Activated CD8-positive, alpha-beta memory T cell treated with anti-CD3 and anti-CD28 coated beads, Interleukin-2, amount 10 ng/mL, durations not matched to agents 7 days and 5 days (primary cell): ENCODE results near the gene LRP1B. TPM values are rescaled to one million over a fixed set of nuclear protein-coding genes. Genes with fewer than 3 reads are reported as not detected.
"Not testable (repeated sequence)": the region's sequence is repeated elsewhere in the genome, so short reads cannot be mapped to it uniquely, and the experiment has no call there.

Experiments used
- ATAC-seq: fragments of 150-1000 bp; cut with Tn5 transposase; one replicate; pipeline ENCODE4 v1.10.0; 2021; ENCODE audit warnings: moderate library complexity
- CTCF ChIA-PET: fragments of 350-600 bp; sonication (Branson Sonifier 250); formaldehyde crosslinking; loops from one replicate; lab custom pipeline; 2021; ENCODE audit warnings: antibody characterized with exemption; lab: Charles Lee
- DNase-seq: peaks from one replicate; pipeline ENCODE4 v3.0.0-alpha.2; 2020
- H3K27ac Mint-ChIP-seq: one replicate; pipeline ENCODE4 v1.8.0; 2021; ENCODE audit warnings: mild to moderate bottlenecking, mixed read lengths
- H3K27me3 Mint-ChIP-seq: one replicate; pipeline ENCODE4 v1.8.0; 2021; ENCODE audit warnings: mixed read lengths
- H3K36me3 Mint-ChIP-seq: one replicate; pipeline ENCODE4 v1.8.0; 2021; ENCODE audit warnings: mild to moderate bottlenecking, mixed read lengths
- H3K4me1 Mint-ChIP-seq: one replicate; pipeline ENCODE4 v1.8.0; 2021; ENCODE audit warnings: mixed read lengths
- H3K4me3 Mint-ChIP-seq: one replicate; pipeline ENCODE4 v1.8.0; 2021; ENCODE audit warnings: mild to moderate bottlenecking, moderate library complexity, mixed read lengths
- H3K9me3 Mint-ChIP-seq: one replicate; pipeline ENCODE4 v1.8.0; 2022; ENCODE audit warnings: low read depth, mixed read lengths
- total RNA-seq, 2 experiments: library from RNA; stranded (reverse); gene quantifications; one replicate each; pipeline ENCODE4 v1.2.3, GENCODE V29; 2021

LRP1B gene
- total RNA-seq, 2 experiments from 2014 or later: not detected

DNA sequence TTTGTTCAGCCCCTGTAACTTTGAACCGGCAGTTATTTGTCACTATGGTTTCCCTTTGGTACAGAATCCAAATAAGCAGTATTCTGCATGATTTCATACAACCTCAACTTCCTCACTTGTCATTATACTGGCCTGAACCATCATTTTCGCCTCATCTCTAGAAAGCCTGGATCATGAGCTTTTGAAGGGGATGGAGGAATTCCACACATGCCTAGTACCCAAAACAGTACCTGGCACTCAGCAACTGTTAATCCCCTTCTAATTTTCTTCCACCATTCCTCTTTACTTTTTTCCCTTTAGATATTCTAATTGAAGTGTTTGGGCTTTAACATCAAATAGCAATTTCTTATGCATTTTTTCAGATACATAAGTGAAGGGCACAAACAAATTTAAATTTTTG, 1776.3 kb downstream of the LRP1B start:
- no peaks in the 10 kb centered on the region for H3K27me3 Mint-ChIP-seq
- ATAC-seq: no peak
- no peak overlapping the region for H3K4me3 Mint-ChIP-seq

DNA sequence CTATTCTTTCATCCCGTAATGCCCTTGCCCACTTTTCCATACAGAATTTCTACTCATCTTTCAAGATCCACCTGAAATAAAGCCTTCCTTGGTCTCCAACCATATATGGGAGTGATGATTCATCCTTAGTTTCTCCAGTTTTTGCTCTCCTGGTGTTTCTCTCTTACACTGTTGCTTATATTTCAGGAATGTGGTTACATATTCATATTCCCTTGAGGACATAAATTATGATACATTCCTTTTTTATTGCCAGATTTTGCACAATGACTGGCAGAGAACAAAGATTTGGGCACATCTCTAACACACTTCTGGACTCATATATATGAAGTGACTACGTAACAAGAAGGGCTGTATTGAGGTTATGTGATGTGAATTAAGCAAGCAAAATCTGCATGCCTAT, 1777.3 kb downstream of the LRP1B start:
- no peaks in the 10 kb centered on the region for H3K4me1 Mint-ChIP-seq
- no peak overlapping the region for H3K27ac Mint-ChIP-seq
- ATAC-seq: no peak
- DNase-seq: no peak
- no peaks in the 10 kb centered on the region for H3K27me3 Mint-ChIP-seq
- H3K9me3 Mint-ChIP-seq: peaks cover 6% of the 10 kb centered on the region
- CTCF ChIA-PET: no interaction called here
- H3K36me3 Mint-ChIP-seq: no peaks in the 10 kb centered on the region
- no peak overlapping the region for H3K4me3 Mint-ChIP-seq

More for the DNA sequence above, 1776.3 kb downstream of the LRP1B start:
- Mint-ChIP-seq H3K4me1 (no peaks in the 10 kb centered on the region), H3K27ac (no peak overlapping the region), H3K9me3 (peaks cover 6% of the 10 kb centered on the region), H3K36me3 (no peaks in the 10 kb centered on the region)
- CTCF ChIA-PET: no interaction called here
- no peak for DNase-seq

DNA sequence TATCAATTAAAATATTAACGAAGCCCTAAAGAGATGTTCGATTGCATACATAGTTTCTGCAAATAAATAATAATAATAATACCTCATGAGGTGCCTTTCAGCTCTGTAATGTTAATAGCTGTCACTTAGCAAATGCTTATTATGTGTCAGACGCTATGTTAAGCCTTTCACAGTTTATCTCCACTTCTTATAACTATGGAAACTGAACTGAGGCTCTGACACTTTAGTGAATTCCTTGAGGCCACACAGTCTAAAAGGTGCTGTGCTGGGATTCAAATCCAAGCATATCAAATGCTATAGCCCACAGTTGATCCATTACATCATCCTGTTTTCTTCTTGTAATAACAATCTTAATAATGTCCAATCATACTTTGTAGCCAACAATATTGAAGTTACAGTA, 1779.1 kb downstream of the LRP1B start:
- peaks cover 6% of the 10 kb centered on the region for H3K9me3 Mint-ChIP-seq
- H3K4me3 Mint-ChIP-seq: no peak overlapping the region
- no peak overlapping the region for H3K27ac Mint-ChIP-seq
- H3K36me3 Mint-ChIP-seq: no peaks in the 10 kb centered on the region
- CTCF ChIA-PET: no interaction called here
- ATAC-seq (no peak), DNase-seq (no peak)
- H3K4me1 Mint-ChIP-seq: no peaks in the 10 kb centered on the region
- no peaks in the 10 kb centered on the region for H3K27me3 Mint-ChIP-seq

DNA sequence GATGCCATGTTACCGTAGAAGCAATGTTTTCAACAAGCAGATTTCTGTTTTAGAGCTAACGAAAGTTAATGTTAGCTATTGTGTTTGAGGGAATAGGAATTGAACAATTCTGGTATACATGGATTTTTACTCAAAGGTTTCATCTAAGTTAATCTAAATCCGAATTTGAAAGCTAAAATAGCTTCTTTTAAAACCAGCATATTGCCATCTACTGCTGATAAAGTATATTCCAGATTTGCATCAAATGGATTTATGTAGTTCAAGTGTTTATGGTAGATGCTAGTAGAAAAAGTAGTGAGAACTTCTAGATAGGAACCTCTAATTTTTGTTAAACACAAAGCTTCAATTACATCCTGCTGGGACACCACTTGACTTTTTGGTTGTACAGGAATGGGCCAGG, 1781.1 kb downstream of the LRP1B start:
- Mint-ChIP-seq H3K4me3 (no peak overlapping the region), H3K36me3 (no peaks in the 10 kb centered on the region), H3K4me1 (no peaks in the 10 kb centered on the region), H3K9me3 (peaks cover 6% of the 10 kb centered on the region), H3K27ac (no peak overlapping the region), H3K27me3 (no peaks in the 10 kb centered on the region)
- ATAC-seq: no peak
- CTCF ChIA-PET: no interaction called here
- DNase-seq: no peak

DNA sequence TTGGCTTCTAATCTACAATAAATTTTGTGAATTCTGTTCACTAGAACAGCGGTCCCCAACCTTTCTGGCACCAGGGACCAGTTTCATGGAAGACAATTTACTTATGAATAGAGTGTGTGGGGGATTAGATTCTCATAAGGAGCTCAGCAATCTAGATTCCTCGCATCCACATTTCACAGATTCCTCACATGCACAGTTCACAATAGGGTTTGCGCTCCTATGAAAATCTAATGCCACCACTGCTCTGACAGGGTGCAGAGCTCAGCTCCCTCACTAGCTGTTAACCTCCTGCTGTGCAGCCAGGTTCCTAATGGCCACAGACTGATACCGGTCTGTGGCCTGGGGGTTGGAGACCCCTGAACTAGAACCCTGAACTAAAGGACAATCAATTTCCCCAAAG, 1782.0 kb downstream of the LRP1B start:
- H3K4me3 Mint-ChIP-seq: no peak overlapping the region
- no peaks in the 10 kb centered on the region for H3K4me1 Mint-ChIP-seq
- ATAC-seq (no peak), DNase-seq (no peak)
- no peak overlapping the region for H3K27ac Mint-ChIP-seq
- peaks cover 2% of the 10 kb centered on the region for H3K9me3 Mint-ChIP-seq
- H3K36me3 Mint-ChIP-seq: no peaks in the 10 kb centered on the region
- no peaks in the 10 kb centered on the region for H3K27me3 Mint-ChIP-seq
- CTCF ChIA-PET: no interaction called here

DNA sequence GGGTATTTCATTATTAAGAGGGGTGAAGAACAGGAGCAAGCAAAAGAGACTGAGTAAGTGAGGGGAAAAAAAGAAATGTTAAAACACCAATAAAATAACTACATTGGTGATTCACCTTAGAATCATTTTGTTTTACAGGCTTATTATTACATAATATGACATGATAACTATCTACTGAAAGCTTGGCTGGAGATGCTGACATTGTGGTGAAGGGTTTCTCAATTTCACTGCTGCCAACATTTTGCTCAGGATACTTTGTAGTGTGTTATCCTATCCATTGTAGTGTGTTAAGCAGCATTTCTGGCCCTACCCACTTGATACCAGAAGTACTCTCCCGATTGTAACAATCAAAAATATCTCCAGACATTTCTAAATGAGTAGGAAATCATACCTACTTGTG, 1786.0 kb downstream of the LRP1B start:
- Mint-ChIP-seq H3K27me3 (no peaks in the 10 kb centered on the region), H3K4me3 (no peak overlapping the region), H3K9me3 (peaks cover 2% of the 10 kb centered on the region), H3K36me3 (no peaks in the 10 kb centered on the region), H3K4me1 (no peaks in the 10 kb centered on the region), H3K27ac (no peak overlapping the region)
- DNase-seq (no peak), ATAC-seq (no peak)
- CTCF ChIA-PET: no interaction called here

DNA sequence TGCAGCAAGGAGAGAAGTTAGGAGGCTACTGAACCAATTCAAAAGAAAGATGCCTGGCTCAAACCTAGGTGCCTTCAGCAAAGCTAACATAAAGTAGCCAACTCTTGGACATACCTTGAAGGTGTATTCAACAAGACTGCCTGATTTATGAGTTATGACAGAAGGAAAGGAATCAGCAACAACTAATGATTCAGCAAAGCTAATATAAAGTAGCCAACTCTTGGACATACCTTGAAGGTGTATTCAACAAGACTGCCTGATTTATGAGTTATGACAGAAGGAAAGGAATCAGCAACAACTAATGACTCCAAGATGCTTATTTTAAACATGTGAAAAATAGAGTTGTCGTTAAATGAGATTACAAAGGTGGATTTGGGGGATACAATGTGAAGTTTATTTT, 1786.5 kb downstream of the LRP1B start:
- CTCF ChIA-PET, H3K27ac Mint-ChIP-seq, H3K9me3 Mint-ChIP-seq, H3K36me3 Mint-ChIP-seq, ATAC-seq, DNase-seq, H3K4me3 Mint-ChIP-seq, H3K27me3 Mint-ChIP-seq, H3K4me1 Mint-ChIP-seq: not testable (repeated sequence)

DNA sequence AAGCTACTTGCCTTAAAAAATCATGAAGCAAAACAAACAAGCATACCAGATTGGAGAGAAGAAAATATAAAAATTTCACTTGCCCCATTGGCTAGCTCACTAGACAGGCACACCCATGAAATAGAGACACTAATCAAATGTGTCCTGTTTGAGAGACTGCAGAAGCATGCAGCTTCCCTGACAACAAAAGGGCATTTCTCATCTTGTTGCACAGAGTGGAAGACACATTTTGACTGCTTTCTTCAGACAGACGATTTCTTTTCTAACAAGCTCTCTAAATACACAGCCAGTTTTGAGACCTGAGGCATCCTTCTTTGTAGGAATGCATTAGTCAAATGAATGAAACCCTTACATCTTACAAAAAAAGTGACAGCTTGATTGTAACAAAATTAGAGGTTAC, 1792.0 kb downstream of the LRP1B start:
- H3K4me1 Mint-ChIP-seq: no peaks in the 10 kb centered on the region
- no peak overlapping the region for H3K27ac Mint-ChIP-seq
- H3K36me3 Mint-ChIP-seq: no peaks in the 10 kb centered on the region
- no peak for DNase-seq
- CTCF ChIA-PET: no interaction called here
- ATAC-seq: no peak
- H3K9me3 Mint-ChIP-seq: peaks cover 3% of the 10 kb centered on the region
- no peaks in the 10 kb centered on the region for H3K27me3 Mint-ChIP-seq
- no peak overlapping the region for H3K4me3 Mint-ChIP-seq

DNA sequence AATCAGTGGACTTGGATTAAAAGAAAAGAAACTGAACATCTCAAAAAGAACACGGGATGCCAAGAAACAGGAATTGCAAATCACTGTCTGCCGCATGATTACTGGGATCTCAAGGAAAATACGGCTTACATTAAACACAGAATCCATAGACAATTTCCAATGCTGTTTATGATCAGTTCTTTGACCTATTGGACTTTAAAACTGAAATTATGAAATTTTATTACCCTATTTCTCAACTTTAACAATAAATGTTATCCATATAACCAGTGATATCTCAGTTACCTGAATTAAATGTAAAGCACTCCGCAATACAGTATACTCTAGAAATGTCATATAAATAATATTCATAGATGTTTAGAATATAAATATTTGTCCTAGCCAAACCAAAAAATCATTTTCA, 1793.8 kb downstream of the LRP1B start:
- Mint-ChIP-seq H3K36me3 (no peaks in the 10 kb centered on the region), H3K4me3 (no peak overlapping the region), H3K27ac (no peak overlapping the region), H3K27me3 (no peaks in the 10 kb centered on the region), H3K4me1 (no peaks in the 10 kb centered on the region), H3K9me3 (peaks cover 4% of the 10 kb centered on the region)
- DNase-seq (no peak), ATAC-seq (no peak)
- CTCF ChIA-PET: no interaction called here

DNA sequence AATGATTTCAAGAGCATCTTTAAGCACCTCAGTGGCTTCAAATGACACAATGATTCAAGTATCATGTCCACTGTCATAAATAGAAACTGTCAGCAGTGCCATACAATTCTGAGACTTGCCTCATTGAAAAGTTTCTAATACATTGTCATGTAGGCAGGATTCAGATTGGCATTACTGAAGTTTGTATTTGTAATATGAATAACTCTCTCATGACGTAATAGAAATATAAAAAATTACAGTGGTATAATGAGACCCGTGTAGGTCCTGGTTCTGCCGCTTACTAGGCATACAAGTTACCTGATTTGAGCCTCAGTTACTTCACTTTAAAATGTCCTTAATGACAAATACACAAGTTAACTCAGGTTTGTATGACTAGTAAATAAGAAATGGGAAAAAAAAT, 1814.5 kb downstream of the LRP1B start:
- Mint-ChIP-seq H3K4me1 (no peaks in the 10 kb centered on the region), H3K4me3 (no peak overlapping the region), H3K27me3 (no peaks in the 10 kb centered on the region), H3K27ac (no peak overlapping the region), H3K9me3 (no peaks in the 10 kb centered on the region), H3K36me3 (no peaks in the 10 kb centered on the region)
- CTCF ChIA-PET: no interaction called here
- no peak for ATAC-seq
- no peak for DNase-seq

DNA sequence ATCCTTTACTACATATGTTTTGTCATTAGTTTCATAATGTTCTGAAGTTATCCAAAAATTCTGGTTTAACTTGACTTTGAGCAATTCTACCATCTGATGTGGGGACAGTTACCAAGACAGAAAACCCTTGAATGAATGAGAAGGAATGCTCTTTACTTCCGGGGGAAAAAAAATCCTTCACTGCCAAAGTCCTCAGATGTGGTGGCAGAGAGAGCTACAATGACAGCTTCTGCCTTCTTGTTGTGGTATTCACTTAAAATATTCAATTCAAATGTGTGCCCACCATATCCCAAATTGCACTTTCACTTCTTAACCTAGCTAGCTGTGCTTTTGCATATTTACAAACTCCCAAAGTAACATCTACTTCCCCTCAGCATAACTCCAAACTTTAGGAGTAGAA, 1818.9 kb downstream of the LRP1B start:
- Mint-ChIP-seq H3K27ac (no peak overlapping the region), H3K4me3 (no peak overlapping the region), H3K36me3 (no peaks in the 10 kb centered on the region), H3K27me3 (no peaks in the 10 kb centered on the region), H3K9me3 (peaks cover 3% of the 10 kb centered on the region), H3K4me1 (no peaks in the 10 kb centered on the region)
- DNase-seq: no peak
- ATAC-seq: no peak
- CTCF ChIA-PET: no interaction called here

DNA sequence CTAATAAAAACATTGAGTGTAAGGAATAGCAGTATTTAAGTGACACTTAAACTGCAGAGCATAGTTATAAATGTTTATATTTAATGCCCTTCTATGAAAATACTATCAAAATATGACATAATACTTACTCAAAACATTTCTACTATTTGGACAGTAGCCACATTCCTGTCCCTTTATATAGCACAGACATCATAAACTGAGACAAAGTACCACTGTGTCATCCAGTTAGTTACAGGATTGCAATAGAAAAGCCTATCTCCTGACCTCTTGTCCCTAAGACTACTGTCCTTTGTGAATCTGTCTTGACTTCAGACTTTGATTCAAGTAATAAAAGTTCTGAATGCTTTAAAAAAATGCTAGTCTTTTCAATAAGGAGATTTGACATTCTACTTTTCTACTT, 1822.1 kb downstream of the LRP1B start:
- H3K4me1 Mint-ChIP-seq: no peaks in the 10 kb centered on the region
- no peak for ATAC-seq
- DNase-seq: no peak
- CTCF ChIA-PET: no interaction called here
- H3K36me3 Mint-ChIP-seq: no peaks in the 10 kb centered on the region
- no peak overlapping the region for H3K27ac Mint-ChIP-seq
- no peaks in the 10 kb centered on the region for H3K27me3 Mint-ChIP-seq
- peaks cover 3% of the 10 kb centered on the region for H3K9me3 Mint-ChIP-seq
- H3K4me3 Mint-ChIP-seq: no peak overlapping the region

DNA sequence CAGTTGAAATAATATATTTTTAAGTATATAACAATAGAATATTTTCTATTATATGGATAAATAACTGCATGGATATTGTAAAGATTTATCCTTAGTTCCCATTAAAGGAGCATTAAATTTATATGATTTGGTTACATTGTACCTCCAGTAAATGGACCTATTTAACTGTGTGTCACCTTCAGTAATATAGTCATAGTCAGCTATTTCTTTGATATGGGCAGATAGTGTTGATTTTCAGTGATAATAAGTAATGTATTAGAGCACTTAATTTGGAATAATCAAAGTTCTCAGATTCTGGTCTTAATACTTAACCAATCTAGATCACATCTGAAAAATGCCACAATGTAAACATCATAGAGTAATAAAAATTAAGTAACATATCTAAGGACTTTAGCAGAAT, 1823.3 kb downstream of the LRP1B start:
- Mint-ChIP-seq H3K4me1 (no peaks in the 10 kb centered on the region), H3K36me3 (no peaks in the 10 kb centered on the region), H3K4me3 (no peak overlapping the region), H3K9me3 (peaks cover 3% of the 10 kb centered on the region), H3K27ac (no peak overlapping the region), H3K27me3 (no peaks in the 10 kb centered on the region)
- DNase-seq: no peak
- CTCF ChIA-PET: no interaction called here
- ATAC-seq: no peak

DNA sequence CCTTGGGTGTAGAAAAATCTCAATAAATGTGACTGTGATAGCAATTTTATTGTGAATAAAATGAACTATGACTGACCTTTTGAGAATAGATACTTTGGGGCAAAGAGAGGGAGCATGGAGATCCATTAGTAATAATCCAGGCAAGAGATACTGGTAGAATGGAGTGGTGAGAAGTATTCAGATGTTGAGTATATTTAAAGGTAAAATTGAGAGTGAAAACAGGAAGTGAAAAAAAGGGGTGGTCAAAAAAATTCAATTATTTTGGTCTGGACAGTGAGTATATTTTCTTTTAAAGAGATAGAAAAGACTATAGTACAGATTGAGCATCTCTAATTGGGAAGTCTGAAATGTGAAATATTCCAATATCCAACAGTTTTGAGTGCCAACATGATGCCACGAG, 1835.0 kb downstream of the LRP1B start:
- no peaks in the 10 kb centered on the region for H3K36me3 Mint-ChIP-seq
- H3K27ac Mint-ChIP-seq: no peak overlapping the region
- DNase-seq: no peak
- H3K4me3 Mint-ChIP-seq: no peak overlapping the region
- ATAC-seq: no peak
- H3K27me3 Mint-ChIP-seq: no peaks in the 10 kb centered on the region
- no peaks in the 10 kb centered on the region for H3K4me1 Mint-ChIP-seq
- CTCF ChIA-PET: no interaction called here
- H3K9me3 Mint-ChIP-seq: peaks cover 19% of the 10 kb centered on the region

DNA sequence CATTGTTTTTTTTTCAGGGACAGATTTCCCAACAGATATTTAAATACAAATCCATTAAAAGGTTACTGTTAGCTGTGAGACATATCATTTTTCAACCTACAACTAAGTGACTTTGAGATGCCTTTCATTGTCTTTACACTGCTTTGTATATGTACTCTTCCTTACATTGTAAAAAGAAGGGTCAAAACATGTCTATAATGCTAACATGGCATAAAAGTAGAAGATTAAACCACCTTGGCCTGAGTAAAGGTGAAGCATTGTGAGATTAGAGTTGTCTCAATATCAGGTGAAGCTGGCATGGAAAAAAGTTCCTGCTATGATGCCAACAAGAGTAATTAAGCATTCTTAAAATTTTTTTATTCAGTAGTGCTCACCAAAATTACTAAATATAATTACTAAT, 1842.1 kb downstream of the LRP1B start:
- H3K9me3 Mint-ChIP-seq: peaks cover 3% of the 10 kb centered on the region
- H3K27ac Mint-ChIP-seq: no peak overlapping the region
- H3K36me3 Mint-ChIP-seq: no peaks in the 10 kb centered on the region
- no peaks in the 10 kb centered on the region for H3K4me1 Mint-ChIP-seq
- H3K27me3 Mint-ChIP-seq: no peaks in the 10 kb centered on the region
- DNase-seq: no peak
- CTCF ChIA-PET: no interaction called here
- no peak overlapping the region for H3K4me3 Mint-ChIP-seq
- ATAC-seq: no peak
